HepG2 (cell line): ENCODE measurements around the gene HIVEP2. TPM values are rescaled to one million over a fixed set of nuclear protein-coding genes. Genes with fewer than 3 reads are reported as not detected.

Source experiments
- EED ChIP-seq: sonication (generic); formaldehyde crosslinking; IDR thresholded peaks from 2 replicates; pipeline ENCODE4 v1.5.0; 2020; ENCODE audit warnings: mild to moderate bottlenecking, missing genetic modification reagents
- FOSL1 ChIP-seq: sonication (generic); formaldehyde crosslinking; IDR thresholded peaks from 2 replicates; pipeline ENCODE4 v1.9.0; 2021; ENCODE audit warnings: missing genetic modification reagents, borderline replicate concordance
- GTF3A ChIP-seq: sonication (generic); formaldehyde crosslinking; conservative IDR thresholded peaks from 2 replicates; pipeline ENCODE4 v1.4.0; 2020; ENCODE audit warnings: mild to moderate bottlenecking, missing genetic modification reagents
- NKX3-1 ChIP-seq: sonication (generic); formaldehyde crosslinking; IDR thresholded peaks from 2 replicates; pipeline ENCODE4 v1.5.0; 2020; ENCODE audit warnings: missing genetic modification reagents
- RFX5 ChIP-seq: IDR thresholded peaks from 2 replicates; pipeline ENCODE4 v1.6.1; 2011; ENCODE audit warnings: low read depth, low read length, improper control_type of control experiment
- SALL1 ChIP-seq: sonication (generic); formaldehyde crosslinking; IDR thresholded peaks from 2 replicates; pipeline ENCODE4 v1.8.0; 2022; ENCODE audit warnings: mild to moderate bottlenecking, missing genetic modification reagents
- TOE1 ChIP-seq: sonication (generic); formaldehyde crosslinking; IDR thresholded peaks from 2 replicates; pipeline ENCODE4 v1.4.0; 2020; ENCODE audit warnings: mild to moderate bottlenecking, missing genetic modification reagents
- YEATS4 ChIP-seq: sonication (generic); formaldehyde crosslinking; IDR thresholded peaks from 2 replicates; pipeline ENCODE4 v1.4.0; 2020; ENCODE audit warnings: missing genetic modification reagents, borderline replicate concordance
- ZC3H13 ChIP-seq: sonication (generic); formaldehyde crosslinking; IDR thresholded peaks from 2 replicates; pipeline ENCODE4 v1.8.1; 2023; ENCODE audit warnings: mild to moderate bottlenecking, missing genetic modification reagents, moderate library complexity
- ZNF343 ChIP-seq: sonication (generic); formaldehyde crosslinking; IDR thresholded peaks from 2 replicates; pipeline ENCODE4 v1.4.0; 2020; ENCODE audit warnings: mild to moderate bottlenecking, missing genetic modification reagents
- ZNF569 ChIP-seq: sonication (generic); formaldehyde crosslinking; IDR thresholded peaks from 2 replicates; pipeline ENCODE4 v1.5.0; 2020; ENCODE audit warnings: mild to moderate bottlenecking, missing genetic modification reagents, moderate library complexity, borderline replicate concordance
- ZNF660 ChIP-seq: sonication (generic); formaldehyde crosslinking; IDR thresholded peaks from 2 replicates; pipeline ENCODE4 v1.5.1; 2020; ENCODE audit warnings: mild to moderate bottlenecking, low read depth, missing genetic modification reagents, borderline replicate concordance
- ZNF816 ChIP-seq: sonication (generic); formaldehyde crosslinking; IDR thresholded peaks from 2 replicates; pipeline ENCODE4 v1.8.0; 2022; ENCODE audit warnings: missing genetic modification reagents, mild to moderate bottlenecking, borderline replicate concordance
- polyA plus RNA-seq, 8 experiments: library from polyadenylated mRNA; depleted of rRNA in 3 of 8; stranded (reverse) in 7 of 8; unstranded in 1 of 8; fragments of >200 nt; fragmentation: Illumina TruSeq in 4 of 8; extraction: Trizol in 4 of 8; gene quantifications; 2 replicates each; pipeline versions ENCODE4 v1.2.1 to v1.2.3, GENCODE V29; 2011 to 2016; ENCODE audit warnings: low read depth in 4 of 8, missing spikeins in 1 of 8, mixed read lengths in 1 of 8; ENCODE audit not compliant: insufficient read depth in 1 of 8
- total RNA-seq, 5 experiments: library from RNA; depleted of rRNA; stranded (reverse); fragments of >200 nt; fragmentation: Illumina TruSeq; extraction: Trizol; gene quantifications; 2 replicates each; pipeline ENCODE4 v1.2.3, GENCODE V29; 2016; ENCODE audit warnings: low read depth in 1 of 5
- TF ChIP-seq, protein P1 (sequence below): sonication (generic); formaldehyde crosslinking; IDR thresholded peaks from one replicate; pipeline ENCODE4 v1.5.1; 2020; ENCODE audit warnings: mild to moderate bottlenecking, missing genetic modification reagents; ENCODE audit errors: not compliant biosample characterization
- TF ChIP-seq, protein P2 (sequence below): sonication (generic); formaldehyde crosslinking; IDR thresholded peaks from 2 replicates; pipeline ENCODE4 v1.5.1; 2020; ENCODE audit warnings: mild to moderate bottlenecking, moderate library complexity, missing genetic modification reagents
- TF ChIP-seq, protein P3 (sequence below): sonication (generic); formaldehyde crosslinking; IDR thresholded peaks from 2 replicates; pipeline ENCODE4 v1.4.0; 2020; ENCODE audit warnings: missing genetic modification reagents
- TF ChIP-seq, protein P4 (sequence below): sonication (generic); formaldehyde crosslinking; conservative IDR thresholded peaks from 2 replicates; pipeline ENCODE4 v1.8.0; 2022; ENCODE audit warnings: low read depth, missing genetic modification reagents

HIVEP2 gene
- total and polyA plus RNA-seq, 2 of the 13 experiments (the other 11 are each of a cell fraction or from before 2014, with no cell fraction given): 3.4 to 12.9 TPM

DNA sequence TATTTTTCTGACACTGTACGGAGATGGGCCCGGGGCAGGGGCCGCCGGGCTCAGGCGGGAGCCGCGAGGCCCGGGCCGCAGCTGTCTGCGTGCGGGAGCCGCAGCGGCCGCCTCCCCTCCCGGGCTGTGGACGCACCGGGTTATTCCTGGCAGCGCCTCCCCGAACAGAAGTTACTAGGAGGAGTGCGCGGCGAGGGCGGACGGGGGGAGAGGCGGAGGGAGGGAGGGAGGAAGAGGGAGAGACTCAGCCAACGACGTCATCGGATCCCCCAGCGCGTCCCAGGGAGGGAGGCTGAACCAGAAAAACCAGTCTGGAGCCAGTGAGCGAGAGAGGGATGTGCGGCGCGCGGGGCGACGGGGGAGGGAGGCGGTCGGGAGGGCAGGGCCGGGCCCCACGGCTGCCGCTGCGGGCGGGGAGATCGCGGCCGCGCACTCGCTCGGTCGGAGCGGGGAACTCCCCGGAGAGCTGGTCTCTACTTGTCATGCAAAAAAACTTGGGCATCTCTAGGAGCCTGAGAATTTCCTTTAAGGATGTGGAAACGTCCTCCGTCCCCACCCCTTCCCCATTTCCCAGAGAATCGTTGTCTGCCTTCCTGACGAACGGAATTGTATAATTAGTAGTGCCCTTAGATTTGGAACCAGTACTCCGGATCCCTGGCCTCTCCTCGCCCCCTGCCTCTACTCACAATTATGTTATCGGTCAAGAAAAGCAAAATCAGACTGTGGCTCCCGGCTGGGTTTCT is 1.4 kb upstream of the HIVEP2 start (continued):
- TF ChIP-seq, protein P1, sequence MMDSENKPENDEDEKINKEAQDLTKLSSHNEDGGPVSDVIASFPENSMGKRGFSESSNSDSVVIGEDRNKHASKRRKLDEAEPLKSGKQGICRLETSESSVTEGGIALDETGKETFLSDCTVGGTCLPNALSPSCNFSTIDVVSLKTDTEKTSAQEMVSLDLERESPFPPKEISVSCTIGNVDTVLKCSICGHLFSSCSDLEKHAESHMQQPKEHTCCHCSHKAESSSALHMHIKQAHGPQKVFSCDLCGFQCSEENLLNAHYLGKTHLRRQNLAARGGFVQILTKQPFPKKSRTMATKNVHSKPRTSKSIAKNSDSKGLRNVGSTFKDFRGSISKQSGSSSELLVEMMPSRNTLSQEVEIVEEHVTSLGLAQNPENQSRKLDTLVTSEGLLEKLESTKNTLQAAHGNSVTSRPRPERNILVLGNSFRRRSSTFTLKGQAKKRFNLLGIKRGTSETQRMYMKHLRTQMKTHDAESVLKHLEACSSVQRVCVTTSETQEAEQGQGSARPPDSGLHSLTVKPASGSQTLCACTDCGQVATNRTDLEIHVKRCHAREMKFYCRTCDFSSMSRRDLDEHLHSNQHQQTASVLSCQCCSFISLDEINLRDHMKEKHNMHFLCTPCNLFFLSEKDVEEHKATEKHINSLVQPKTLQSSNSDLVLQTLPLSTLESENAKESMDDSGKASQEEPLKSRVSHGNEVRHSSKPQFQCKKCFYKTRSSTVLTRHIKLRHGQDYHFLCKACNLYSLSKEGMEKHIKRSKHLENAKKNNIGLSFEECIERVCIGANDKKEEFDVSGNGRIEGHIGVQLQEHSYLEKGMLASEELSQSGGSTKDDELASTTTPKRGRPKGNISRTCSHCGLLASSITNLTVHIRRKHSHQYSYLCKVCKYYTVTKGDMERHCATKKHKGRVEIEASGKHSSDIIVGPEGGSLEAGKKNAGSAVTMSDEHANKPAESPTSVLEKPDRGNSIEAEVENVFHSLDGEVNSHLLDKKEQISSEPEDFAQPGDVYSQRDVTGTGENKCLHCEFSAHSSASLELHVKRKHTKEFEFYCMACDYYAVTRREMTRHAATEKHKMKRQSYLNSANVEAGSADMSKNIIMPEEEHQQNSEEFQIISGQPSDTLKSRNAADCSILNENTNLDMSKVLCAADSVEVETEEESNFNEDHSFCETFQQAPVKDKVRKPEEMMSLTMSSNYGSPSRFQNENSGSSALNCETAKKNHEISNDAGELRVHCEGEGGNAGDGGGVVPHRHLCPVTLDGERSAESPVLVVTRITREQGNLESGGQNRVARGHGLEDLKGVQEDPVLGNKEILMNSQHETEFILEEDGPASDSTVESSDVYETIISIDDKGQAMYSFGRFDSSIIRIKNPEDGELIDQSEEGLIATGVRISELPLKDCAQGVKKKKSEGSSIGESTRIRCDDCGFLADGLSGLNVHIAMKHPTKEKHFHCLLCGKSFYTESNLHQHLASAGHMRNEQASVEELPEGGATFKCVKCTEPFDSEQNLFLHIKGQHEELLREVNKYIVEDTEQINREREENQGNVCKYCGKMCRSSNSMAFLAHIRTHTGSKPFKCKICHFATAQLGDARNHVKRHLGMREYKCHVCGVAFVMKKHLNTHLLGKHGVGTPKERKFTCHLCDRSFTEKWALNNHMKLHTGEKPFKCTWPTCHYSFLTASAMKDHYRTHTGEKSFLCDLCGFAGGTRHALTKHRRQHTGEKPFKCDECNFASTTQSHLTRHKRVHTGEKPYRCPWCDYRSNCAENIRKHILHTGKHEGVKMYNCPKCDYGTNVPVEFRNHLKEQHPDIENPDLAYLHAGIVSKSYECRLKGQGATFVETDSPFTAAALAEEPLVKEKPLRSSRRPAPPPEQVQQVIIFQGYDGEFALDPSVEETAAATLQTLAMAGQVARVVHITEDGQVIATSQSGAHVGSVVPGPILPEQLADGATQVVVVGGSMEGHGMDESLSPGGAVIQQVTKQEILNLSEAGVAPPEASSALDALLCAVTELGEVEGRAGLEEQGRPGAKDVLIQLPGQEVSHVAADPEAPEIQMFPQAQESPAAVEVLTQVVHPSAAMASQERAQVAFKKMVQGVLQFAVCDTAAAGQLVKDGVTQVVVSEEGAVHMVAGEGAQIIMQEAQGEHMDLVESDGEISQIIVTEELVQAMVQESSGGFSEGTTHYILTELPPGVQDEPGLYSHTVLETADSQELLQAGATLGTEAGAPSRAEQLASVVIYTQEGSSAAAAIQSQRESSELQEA (CRISPR knock-in tag): no peak
- TF ChIP-seq, protein P2, sequence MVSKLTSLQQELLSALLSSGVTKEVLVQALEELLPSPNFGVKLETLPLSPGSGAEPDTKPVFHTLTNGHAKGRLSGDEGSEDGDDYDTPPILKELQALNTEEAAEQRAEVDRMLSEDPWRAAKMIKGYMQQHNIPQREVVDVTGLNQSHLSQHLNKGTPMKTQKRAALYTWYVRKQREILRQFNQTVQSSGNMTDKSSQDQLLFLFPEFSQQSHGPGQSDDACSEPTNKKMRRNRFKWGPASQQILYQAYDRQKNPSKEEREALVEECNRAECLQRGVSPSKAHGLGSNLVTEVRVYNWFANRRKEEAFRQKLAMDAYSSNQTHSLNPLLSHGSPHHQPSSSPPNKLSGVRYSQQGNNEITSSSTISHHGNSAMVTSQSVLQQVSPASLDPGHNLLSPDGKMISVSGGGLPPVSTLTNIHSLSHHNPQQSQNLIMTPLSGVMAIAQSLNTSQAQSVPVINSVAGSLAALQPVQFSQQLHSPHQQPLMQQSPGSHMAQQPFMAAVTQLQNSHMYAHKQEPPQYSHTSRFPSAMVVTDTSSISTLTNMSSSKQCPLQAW (CRISPR knock-in tag): no peak
- TF ChIP-seq, protein P3, sequence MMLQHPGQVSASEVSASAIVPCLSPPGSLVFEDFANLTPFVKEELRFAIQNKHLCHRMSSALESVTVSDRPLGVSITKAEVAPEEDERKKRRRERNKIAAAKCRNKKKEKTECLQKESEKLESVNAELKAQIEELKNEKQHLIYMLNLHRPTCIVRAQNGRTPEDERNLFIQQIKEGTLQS: no peak; the same call in 1 of the 2 replicates
- TF ChIP-seq ZC3H13 (CRISPR knock-in tag) (no peak), NKX3-1 (CRISPR knock-in tag) (no peak), ZNF569 (CRISPR knock-in tag) (no peak), ZNF660 (CRISPR knock-in tag) (no peak), SALL1 (CRISPR knock-in tag) (peak; percentile 70), FOSL1 (CRISPR knock-in tag) (no peak), ZNF816 (no peak), GTF3A (CRISPR knock-in tag) (no peak), YEATS4 (CRISPR knock-in tag) (peak; percentile 49), EED (CRISPR knock-in tag) (no peak), ZNF343 (no peak), TOE1 (CRISPR knock-in tag) (no peak), RFX5 (peak; percentile 26; the same call in 1 of the 2 replicates)
- TF ChIP-seq, protein P4, sequence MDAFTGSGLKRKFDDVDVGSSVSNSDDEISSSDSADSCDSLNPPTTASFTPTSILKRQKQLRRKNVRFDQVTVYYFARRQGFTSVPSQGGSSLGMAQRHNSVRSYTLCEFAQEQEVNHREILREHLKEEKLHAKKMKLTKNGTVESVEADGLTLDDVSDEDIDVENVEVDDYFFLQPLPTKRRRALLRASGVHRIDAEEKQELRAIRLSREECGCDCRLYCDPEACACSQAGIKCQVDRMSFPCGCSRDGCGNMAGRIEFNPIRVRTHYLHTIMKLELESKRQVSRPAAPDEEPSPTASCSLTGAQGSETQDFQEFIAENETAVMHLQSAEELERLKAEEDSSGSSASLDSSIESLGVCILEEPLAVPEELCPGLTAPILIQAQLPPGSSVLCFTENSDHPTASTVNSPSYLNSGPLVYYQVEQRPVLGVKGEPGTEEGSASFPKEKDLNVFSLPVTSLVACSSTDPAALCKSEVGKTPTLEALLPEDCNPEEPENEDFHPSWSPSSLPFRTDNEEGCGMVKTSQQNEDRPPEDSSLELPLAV: no peak
